ENCODE measurements around the gene MTMR12.

MTMR12 gene

GRCh38 chr5:32274548-32275395, 38.0 kb downstream of the MTMR12 start:
- DNase-seq (ENCODE audit: low spot score), result no peak

GRCh38 chr5:32273821-32274220, 38.9 kb downstream of the MTMR12 start:
- no peak for DNase-seq (ENCODE audit: low spot score)

GRCh38 chr5:32272746-32273145, 40.0 kb downstream of the MTMR12 start:
- no peak for DNase-seq (ENCODE audit: low spot score)

- DNase-seq (ENCODE audit: low spot score), result no peak
Observed at GRCh38 chr5:32270946-32271345, 41.8 kb downstream of the MTMR12 start.

GRCh38 chr5:32270178-32270577, 42.6 kb downstream of the MTMR12 start:
- no peak for DNase-seq (ENCODE audit: low spot score)

- no peak for DNase-seq (ENCODE audit: low spot score)
Observed at GRCh38 chr5:32265902-32266301, 46.8 kb downstream of the MTMR12 start.

- DNase-seq (ENCODE audit: low spot score), result no peak
Observed at GRCh38 chr5:32264957-32265572, 47.7 kb downstream of the MTMR12 start.

GRCh38 chr5:32263684-32264083, 49.1 kb downstream of the MTMR12 start:
- no peak for DNase-seq (ENCODE audit: low spot score)

- DNase-seq (ENCODE audit: low spot score), result no peak
Observed at GRCh38 chr5:32261198-32261597, 51.5 kb downstream of the MTMR12 start.

- no peak for DNase-seq (ENCODE audit: low spot score)
Observed at GRCh38 chr5:32259033-32259432, 53.7 kb downstream of the MTMR12 start.

GRCh38 chr5:32258424-32258823, 54.3 kb downstream of the MTMR12 start:
- no peak for DNase-seq (ENCODE audit: low spot score)

GRCh38 chr5:32255540-32255900, 57.2 kb downstream of the MTMR12 start:
- DNase-seq (ENCODE audit: low spot score), result no peak

GRCh38 chr5:32254881-32255539, 57.7 kb downstream of the MTMR12 start:
- no peak for DNase-seq (ENCODE audit: low spot score)

GRCh38 chr5:32251871-32252458, 60.8 kb downstream of the MTMR12 start:
- no peak for DNase-seq (ENCODE audit: low spot score)

- no peak for DNase-seq (ENCODE audit: low spot score)
Observed at GRCh38 chr5:32249668-32250067, 63.1 kb downstream of the MTMR12 start.

- no peak for DNase-seq (ENCODE audit: low spot score)
Observed at GRCh38 chr5:32245742-32246141, 67.0 kb downstream of the MTMR12 start.

GRCh38 chr5:32244017-32244416, 68.7 kb downstream of the MTMR12 start:
- no peak for DNase-seq (ENCODE audit: low spot score)

GRCh38 chr5:32241034-32241783, 71.5 kb downstream of the MTMR12 start:
- no peak for DNase-seq (ENCODE audit: low spot score)

- DNase-seq (ENCODE audit: low spot score), result no peak
Observed at GRCh38 chr5:32239385-32239784, 73.4 kb downstream of the MTMR12 start.

GRCh38 chr5:32233696-32234447, 78.9 kb downstream of the MTMR12 start:
- DNase-seq (ENCODE audit: low spot score), result no peak

- no peak for DNase-seq (ENCODE audit: low spot score)
Observed at GRCh38 chr5:32233220-32233695, 79.5 kb downstream of the MTMR12 start.

All from SW480 (cell line).